ENCODE results near the gene IREB2. TPM values are rescaled to one million over a fixed set of nuclear protein-coding genes. Genes with fewer than 3 reads are reported as not detected.
"Not testable (repeated sequence)": the region's sequence is repeated elsewhere in the genome, so short reads cannot be mapped to it uniquely, and the experiment has no call there.

IREB2 gene
- total and polyA plus RNA-seq, 2 experiments from 2014 or later: 11.8 to 18.0 TPM

DNA sequence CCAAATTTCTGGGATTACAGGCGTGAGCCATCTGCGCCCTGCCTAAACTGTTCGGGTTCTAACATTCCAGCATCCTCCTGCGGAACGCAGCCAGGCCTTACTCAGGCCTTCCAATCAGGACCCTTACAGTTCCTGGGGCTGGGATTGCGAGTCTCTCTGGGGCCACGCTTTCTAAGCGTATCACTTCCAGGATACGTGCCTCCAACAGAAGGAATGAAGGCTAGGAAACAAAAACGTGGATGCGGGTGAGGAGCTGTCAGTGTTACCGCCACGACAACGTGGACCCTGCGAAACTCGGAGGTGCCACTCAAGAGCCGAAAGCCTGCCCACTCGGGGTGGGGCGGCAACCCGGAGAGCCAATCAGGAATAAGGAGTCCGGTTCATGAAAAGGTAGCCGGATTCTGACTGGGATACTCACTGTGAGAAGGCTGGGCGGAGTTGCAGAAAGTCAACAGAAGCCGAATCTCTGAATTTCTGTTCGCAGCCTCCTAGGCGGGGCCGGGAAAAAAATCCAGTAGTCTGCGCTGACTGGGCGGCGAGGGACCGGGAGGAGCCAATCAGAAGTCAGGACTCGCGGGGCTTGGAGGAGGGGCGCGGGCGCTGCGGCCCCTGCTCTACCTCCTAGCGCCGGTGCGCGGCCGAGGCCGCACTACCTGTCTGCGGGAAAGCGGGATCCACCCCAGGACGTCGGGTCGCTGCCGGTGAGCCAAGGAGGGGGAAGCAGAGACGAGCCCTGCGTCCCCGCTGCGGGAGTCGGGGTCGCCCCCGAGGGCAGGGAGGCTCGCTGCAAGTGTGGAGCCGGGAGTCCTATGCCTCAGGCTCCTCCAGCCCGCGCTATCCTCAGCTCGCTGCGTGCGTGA lies 69.2 kb downstream of the IREB2 start, which contains the start of gene HYKK:
HYKK (plus strand) TSS at position 607 of the 860 bp plus-strand sequence. CDS start 5,512 bp downstream, outside the sequence.
- Histone ChIP-seq H3K27me3 (replicated peaks; ENCODE audit: insufficient read depth) (no peaks in the 10 kb centered on the region), H3K9me3 (ENCODE audit: low read depth) (no peaks in the 10 kb centered on the region), H2AFZ (peak within 1 kb of the TSS; percentile 88), H4K20me1 (ENCODE audit: insufficient read depth) (no peaks in the 10 kb centered on the region), H3K4me3 (peak within 1 kb of the TSS; percentile 75), H3K9ac (peak within 1 kb of the TSS; percentile 66), H3K4me1 (ENCODE audit: insufficient read depth) (no peaks in the 10 kb centered on the region), H3K27ac (peak within 1 kb of the TSS; percentile 60), H3K9me2 (ENCODE audit: insufficient read depth) (no peaks in the 10 kb centered on the region), H3K4me2 (ENCODE audit: unreplicated experiment) (peak within 1 kb of the TSS; percentile 87), H3F3A (ENCODE audit: insufficient read depth) (peaks cover 13% of the 10 kb centered on the region), H3K79me2 (ENCODE audit: insufficient read depth) (no peaks in the 10 kb centered on the region), H3K36me3 (ENCODE audit: low read depth) (no peaks in the 10 kb centered on the region)
- peak; percentile 99 for DNase-seq
- in situ Hi-C loops (cut with MboI): no loop called here
- 1 to 2% methylated on average over 50 to 62 of the region's 63 CpGs for WGBS, 2 experiments (ENCODE audit: low coverage in 1 of 2, low lambda C conversion rate in 2 of 2, missing lambda C conversion rate in 2 of 2)
- no peak for TF ChIP-seq EZH2 (IDR thresholded peaks at IDR 0.05; ENCODE audit: insufficient read depth, poor library complexity, severe bottlenecking)
- TF ChIP-seq EZH2phosphoT487 (IDR thresholded peaks at IDR 0.05; ENCODE audit: insufficient read depth, low read depth): no peak

- peak overlapping the region; percentile 75 for H3K4me3 ChIP-seq
- TF ChIP-seq EZH2 (IDR thresholded peaks at IDR 0.05; ENCODE audit: insufficient read depth, poor library complexity, severe bottlenecking) (no peak), EZH2phosphoT487 (IDR thresholded peaks at IDR 0.05; ENCODE audit: insufficient read depth, low read depth) (no peak)
- no peaks in the 10 kb centered on the region for H4K20me1 ChIP-seq (ENCODE audit: insufficient read depth)
- peak overlapping the region; percentile 66 for H3K9ac ChIP-seq
- no peaks in the 10 kb centered on the region for H3K4me1 ChIP-seq (ENCODE audit: insufficient read depth)
- H3K79me2 ChIP-seq (ENCODE audit: insufficient read depth): no peaks in the 10 kb centered on the region
- WGBS, 2 experiments (ENCODE audit: low coverage in 1 of 2, low lambda C conversion rate in 2 of 2, missing lambda C conversion rate in 2 of 2): 3 to 4% methylated on average over 10 to 13 of the region's 13 CpGs
- in situ Hi-C loops (cut with MboI): no loop called here
- no peaks in the 10 kb centered on the region for H3K36me3 ChIP-seq (ENCODE audit: low read depth)
- no peaks in the 10 kb centered on the region for H3K9me2 ChIP-seq (ENCODE audit: insufficient read depth)
- H3K27me3 ChIP-seq (replicated peaks; ENCODE audit: insufficient read depth): no peaks in the 10 kb centered on the region
- peak overlapping the region; percentile 87 for H3K4me2 ChIP-seq (ENCODE audit: unreplicated experiment)
- peaks cover 13% of the 10 kb centered on the region for H3F3A ChIP-seq (ENCODE audit: insufficient read depth)
- no peak overlapping the region for H3K27ac ChIP-seq
- H3K9me3 ChIP-seq (ENCODE audit: low read depth): no peaks in the 10 kb centered on the region
- peak overlapping the region; percentile 88 for H2AFZ ChIP-seq
- DNase-seq: peak; percentile 43
Measured at GRCh38 chr15:78507831-78508160, 69.8 kb downstream of the IREB2 start.

GRCh38 chr15:78508272-78508671 lies 70.3 kb downstream of the IREB2 start:
- H3K9me2 ChIP-seq (ENCODE audit: insufficient read depth): no peaks in the 10 kb centered on the region
- peak overlapping the region; percentile 88 for H2AFZ ChIP-seq
- no peaks in the 10 kb centered on the region for H4K20me1 ChIP-seq (ENCODE audit: insufficient read depth)
- H3K27ac ChIP-seq: no peak overlapping the region
- DNase-seq: no peak
- H3K9ac ChIP-seq: peak overlapping the region; percentile 66; the same call in 1 of the 2 replicates
- peaks cover 13% of the 10 kb centered on the region for H3F3A ChIP-seq (ENCODE audit: insufficient read depth)
- H3K4me2 ChIP-seq (ENCODE audit: unreplicated experiment): peak overlapping the region; percentile 87
- no peaks in the 10 kb centered on the region for H3K27me3 ChIP-seq (replicated peaks; ENCODE audit: insufficient read depth)
- no peaks in the 10 kb centered on the region for H3K36me3 ChIP-seq (ENCODE audit: low read depth)
- no peaks in the 10 kb centered on the region for H3K9me3 ChIP-seq (ENCODE audit: low read depth)
- TF ChIP-seq EZH2phosphoT487 (IDR thresholded peaks at IDR 0.05; ENCODE audit: insufficient read depth, low read depth): no peak
- TF ChIP-seq EZH2 (IDR thresholded peaks at IDR 0.05; ENCODE audit: insufficient read depth, poor library complexity, severe bottlenecking): no peak
- H3K4me1 ChIP-seq (ENCODE audit: insufficient read depth): no peaks in the 10 kb centered on the region
- 56 to 57% methylated on average over 6 of the region's 6 CpGs for WGBS, 2 experiments (ENCODE audit: low coverage in 1 of 2, low lambda C conversion rate in 2 of 2, missing lambda C conversion rate in 2 of 2)
- H3K4me3 ChIP-seq: peak overlapping the region; percentile 75
- no peaks in the 10 kb centered on the region for H3K79me2 ChIP-seq (ENCODE audit: insufficient read depth)
- in situ Hi-C loops (cut with MboI): no loop called here

GRCh38 chr15:78509726-78510312 lies 71.8 kb downstream of the IREB2 start:
- H3K27ac ChIP-seq: no peak overlapping the region
- no peaks in the 10 kb centered on the region for H3K4me1 ChIP-seq (ENCODE audit: insufficient read depth)
- H3K36me3 ChIP-seq (ENCODE audit: low read depth): no peaks in the 10 kb centered on the region
- TF ChIP-seq EZH2 (IDR thresholded peaks at IDR 0.05; ENCODE audit: insufficient read depth, poor library complexity, severe bottlenecking) (no peak), EZH2phosphoT487 (IDR thresholded peaks at IDR 0.05; ENCODE audit: insufficient read depth, low read depth) (no peak)
- H3K27me3 ChIP-seq (replicated peaks; ENCODE audit: insufficient read depth): no peaks in the 10 kb centered on the region
- no peak overlapping the region for H3K4me3 ChIP-seq
- no peak overlapping the region for H2AFZ ChIP-seq
- H3K9me2 ChIP-seq (ENCODE audit: insufficient read depth): no peaks in the 10 kb centered on the region
- H3K9me3 ChIP-seq (ENCODE audit: low read depth): no peaks in the 10 kb centered on the region
- H4K20me1 ChIP-seq (ENCODE audit: insufficient read depth): no peaks in the 10 kb centered on the region
- DNase-seq: no peak
- in situ Hi-C loops (cut with MboI): no loop called here
- H3F3A ChIP-seq (ENCODE audit: insufficient read depth): peaks cover 13% of the 10 kb centered on the region
- no peaks in the 10 kb centered on the region for H3K79me2 ChIP-seq (ENCODE audit: insufficient read depth)
- no peak overlapping the region for H3K4me2 ChIP-seq (ENCODE audit: unreplicated experiment)
- no peak overlapping the region for H3K9ac ChIP-seq
- 63 to 64% methylated on average over 6 of the region's 6 CpGs for WGBS, 2 experiments (ENCODE audit: low coverage in 1 of 2, low lambda C conversion rate in 2 of 2, missing lambda C conversion rate in 2 of 2)

- H3K9me3 ChIP-seq (ENCODE audit: low read depth); in situ Hi-C loops (cut with MboI); H3K4me1 ChIP-seq (ENCODE audit: insufficient read depth): not testable (repeated sequence)
Measured at GRCh38 chr15:78520035-78520434, 82.0 kb downstream of the IREB2 start.

More at GRCh38 chr15:78520035-78520434, 82.0 kb downstream of the IREB2 start:
- not testable (repeated sequence) for H3K9me2 ChIP-seq (ENCODE audit: insufficient read depth); H3F3A ChIP-seq (ENCODE audit: insufficient read depth); DNase-seq; H2AFZ ChIP-seq; H3K4me3 ChIP-seq; H4K20me1 ChIP-seq (ENCODE audit: insufficient read depth); H3K36me3 ChIP-seq (ENCODE audit: low read depth); H3K27me3 ChIP-seq (replicated peaks; ENCODE audit: insufficient read depth); H3K27ac ChIP-seq; H3K79me2 ChIP-seq (ENCODE audit: insufficient read depth); H3K9ac ChIP-seq; H3K4me2 ChIP-seq (ENCODE audit: unreplicated experiment)
- WGBS, 2 experiments (ENCODE audit: low coverage in 1 of 2, low lambda C conversion rate in 2 of 2, missing lambda C conversion rate in 2 of 2): 91 to 100% methylated on average over 2 to 3 of the region's 3 CpGs
